ENCODE measurements around the gene PDSS2.

GRCh38 chr6:107106165-107106564, 353.2 kb downstream of the PDSS2 start:
- TF ChIP-seq CTCF (IDR thresholded peaks at IDR 0.05) (no peak), POLR2AphosphoS5 (IDR thresholded peaks at IDR 0.05) (no peak), POLR2A (IDR thresholded peaks at IDR 0.05) (no peak), EP300 (IDR thresholded peaks at IDR 0.05) (no peak)

All from gastroesophageal sphincter (tissue), 3 donors.